Measurements from ENCODE around the gene PI4KA. TPM values are rescaled to one million over a fixed set of nuclear protein-coding genes. Genes with fewer than 3 reads are reported as not detected.

Gene PI4KA
- total and polyA plus RNA-seq, 2 of the 13 experiments (the other 11 are each of a cell fraction or from before 2014, with no cell fraction given), result 27.4 to 56.4 TPM

DNA sequence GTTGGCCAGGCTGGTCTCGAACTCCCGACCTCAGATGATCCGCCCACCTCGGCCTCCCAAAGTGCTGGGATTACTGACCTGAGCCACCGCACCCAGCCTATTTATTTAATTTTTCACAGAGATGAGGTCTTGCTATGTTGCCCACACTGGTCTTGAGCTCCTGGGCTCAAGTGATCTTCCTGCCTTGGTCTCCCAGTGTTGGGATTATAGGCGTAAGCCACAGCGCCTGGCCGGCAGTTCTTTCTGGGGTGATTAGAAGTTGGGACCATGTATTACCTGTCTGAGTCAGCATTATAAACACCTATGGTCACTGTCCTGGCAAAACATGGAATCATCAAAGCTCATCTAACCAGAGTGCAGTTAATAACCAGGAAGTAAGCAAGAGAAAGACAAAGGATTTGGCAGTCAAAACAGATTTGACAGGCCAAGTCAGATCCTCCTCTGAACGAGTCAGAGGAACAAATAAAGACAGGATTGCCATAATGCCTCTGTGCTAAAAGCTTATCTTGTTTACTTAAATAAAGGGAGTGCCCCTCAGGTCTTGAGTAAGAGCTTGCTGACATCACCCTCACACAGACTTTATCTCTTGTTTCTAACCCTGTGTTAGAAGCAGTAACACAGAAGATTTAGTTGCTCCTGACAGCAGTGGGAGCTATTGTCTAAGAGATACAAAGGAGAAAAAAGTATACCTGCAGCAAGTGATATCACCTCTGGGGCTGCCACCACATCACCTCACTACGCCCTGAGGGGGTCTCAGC is 81.0 kb downstream of the PI4KA start (continued):
- TF ChIP-seq DDIT3 (CRISPR knock-in tag; IDR thresholded peaks at IDR 0.05), result no peak
- no peak for TF ChIP-seq ZNF749 (CRISPR knock-in tag; IDR thresholded peaks at IDR 0.05; ENCODE audit: borderline replicate concordance)
- TF ChIP-seq, protein P1, sequence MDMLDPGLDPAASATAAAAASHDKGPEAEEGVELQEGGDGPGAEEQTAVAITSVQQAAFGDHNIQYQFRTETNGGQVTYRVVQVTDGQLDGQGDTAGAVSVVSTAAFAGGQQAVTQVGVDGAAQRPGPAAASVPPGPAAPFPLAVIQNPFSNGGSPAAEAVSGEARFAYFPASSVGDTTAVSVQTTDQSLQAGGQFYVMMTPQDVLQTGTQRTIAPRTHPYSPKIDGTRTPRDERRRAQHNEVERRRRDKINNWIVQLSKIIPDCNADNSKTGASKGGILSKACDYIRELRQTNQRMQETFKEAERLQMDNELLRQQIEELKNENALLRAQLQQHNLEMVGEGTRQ (IDR thresholded peaks at IDR 0.05; ENCODE audit: low read depth, low read length), result no peak
- TF ChIP-seq, protein P1 (CRISPR knock-in tag; IDR thresholded peaks at IDR 0.05; ENCODE audit: borderline replicate concordance), result no peak
- no peak for TF ChIP-seq TP53 (CRISPR knock-in tag; conservative IDR thresholded peaks at IDR 0.05)
- no peak; the same call in 1 of the 2 replicates for TF ChIP-seq AKAP8 (CRISPR knock-in tag; IDR thresholded peaks at IDR 0.05)

- Histone ChIP-seq H3K9me3 (ENCODE audit: low read length) (no peaks in the 10 kb centered on the region), H3K4me1 (ENCODE audit: insufficient read depth, low read length) (peaks cover 85% of the 10 kb centered on the region), H3K36me3 (replicated peaks in 1 of 2; ENCODE audit: control insufficient read depth in 1 of 2, insufficient read depth in 2 of 2, low read length in 2 of 2) (peaks cover 10 to 32% of the 10 kb centered on the region in 2 experiments), H3K4me2 (ENCODE audit: low read depth, low read length) (peak overlapping the region; percentile 80), H3K9ac (ENCODE audit: insufficient read depth, low read depth, low read length) (peak overlapping the region; percentile 83), H2AFZ (ENCODE audit: low read length) (no peak overlapping the region), H3K27ac (ENCODE audit: extremely low read length, insufficient read depth, low read length) (peak overlapping the region; percentile 90), H3K79me2 (ENCODE audit: insufficient read depth, low read length) (peaks cover 69% of the 10 kb centered on the region), H3K27me3 (ENCODE audit: control insufficient read depth in 1 of 2, insufficient read depth in 2 of 2, low read length in 2 of 2) (no peaks in the 10 kb centered on the region), H3K4me3 (replicated peaks in 1 of 3; ENCODE audit: insufficient read depth in 1 of 3, low read depth in 2 of 3, low read length in 3 of 3) (peak overlapping the region; percentile 61 to 84 (median 70)), H4K20me1 (ENCODE audit: insufficient read depth, low read length) (peaks cover 3% of the 10 kb centered on the region; the same call in 1 of the 2 replicates)
- intact Hi-C loops (cut with micrococcal nuclease; ENCODE audit: unreplicated experiment), result loop anchor here (5.0 to 10.0 kb wide), 2 partner anchors 80 to 178 kb away; partner anchors contain the start of genes PI4KA and SNAP29
- FAIRE-seq (peak; percentile 63), ATAC-seq (peak; percentile 44), DNase-seq (ENCODE audit: low spot score) (peak; percentile 86)
- in situ Hi-C loops (cut with HindIII; ENCODE audit: extremely low pct_ligation_motif_present, low pct_unique_long_range_greater_than_20kb), result no loop called here
- BruUV-seq (replicated peaks), result no TSS peak
- CTCF ChIA-PET (ENCODE audit: low intra/inter-chr PET ratio, low total read pairs), result no interaction called here
- POLR2A ChIA-PET, result interaction anchor here (0.7 to 9.0 kb wide), 5 partner anchors 10 to 205 kb away, joined by 3 to 172 read pairs (median 4); partner anchors contain the start of gene LZTR1
- 39% methylated on average over 17 of the region's 17 CpGs for WGBS (ENCODE audit: low lambda C conversion rate)
- peak; percentile 23; the same call in 1 of the 2 replicates for TF ChIP-seq ARID3A (IDR thresholded peaks at IDR 0.05; ENCODE audit: low read depth, low read length)
- 0 out of 2 replicates have a peak, but pooled peaks have one; percentile 30 for TF ChIP-seq TFDP2 (CRISPR knock-in tag; IDR thresholded peaks at IDR 0.05)
- TF ChIP-seq FOXA3 (CRISPR knock-in tag; IDR thresholded peaks at IDR 0.05), result peak; percentile 82
- TF ChIP-seq ZNF770 (CRISPR knock-in tag; IDR thresholded peaks at IDR 0.05), result peak; percentile 87
- peak; percentile 56 for TF ChIP-seq ZEB1 (IDR thresholded peaks at IDR 0.05; ENCODE audit: insufficient replicate concordance, low read depth)
- TF ChIP-seq MBNL3 (CRISPR knock-in tag; conservative IDR thresholded peaks at IDR 0.05), result no peak
- TF ChIP-seq GATAD2A (CRISPR knock-in tag; IDR thresholded peaks at IDR 0.05), result peak; percentile 89
These were observed 81.8 kb downstream of the PI4KA start for GRCh38 chr22:20776624-20777405.

Data from HepG2 (cell line).